OCI-LY1 (cell line): ENCODE measurements around the gene OR7G2.
"Not testable (repeated sequence)": the region's sequence is repeated elsewhere in the genome, so short reads cannot be mapped to it uniquely, and the experiment has no call there.

Source experiments
- H2AFZ ChIP-seq: fragments of 200-600 bp; sonication (generic), shearing (Covaris generic); 2 replicates; pipeline ENCODE4 v1.6.0; 2014; ENCODE audit warnings: antibody characterized with exemption, mild to moderate bottlenecking, low read length
- H3F3A ChIP-seq: fragments of 200-600 bp; sonication (generic), shearing (Covaris generic); 2 replicates; pipeline ENCODE4 v1.6.0; 2014; ENCODE audit warnings: mild to moderate bottlenecking, antibody characterized with exemption, low read length, moderate library complexity; ENCODE audit not compliant: insufficient read depth
- H3K27ac ChIP-seq: fragments of 200-600 bp; sonication (generic); 2 replicates; pipeline ENCODE4 v1.5.1; 2014; ENCODE audit warnings: low read length, mixed run types, mild to moderate bottlenecking, low read depth; ENCODE audit not compliant: poor library complexity, severe bottlenecking
- H3K27me3 ChIP-seq: fragments of 200-600 bp; sonication (generic); 2 replicates; pipeline ENCODE4 v1.6.0; 2014; ENCODE audit warnings: antibody characterized with exemption, mild to moderate bottlenecking, low read length, moderate library complexity; ENCODE audit not compliant: insufficient read depth
- H3K36me3 ChIP-seq: fragments of 200-600 bp; sonication (generic); 2 replicates; pipeline ENCODE4 v1.6.1; 2014; ENCODE audit warnings: mild to moderate bottlenecking, antibody characterized with exemption, low read length, moderate library complexity, mixed read lengths; ENCODE audit not compliant: insufficient read depth
- H3K4me1 ChIP-seq: fragments of 200-600 bp; sonication (generic); 2 replicates; pipeline ENCODE4 v1.5.1; 2014; ENCODE audit warnings: mild to moderate bottlenecking, low read length, moderate library complexity; ENCODE audit not compliant: insufficient read depth, severe bottlenecking
- H3K4me2 ChIP-seq: fragments of 200-600 bp; sonication (generic), shearing (Covaris generic); 2 replicates; pipeline ENCODE4 v1.6.1; 2014; ENCODE audit warnings: low read length
- H3K4me3 ChIP-seq: fragments of 200-600 bp; sonication (generic); 2 replicates; pipeline ENCODE4 v1.5.1; 2014; ENCODE audit warnings: low read length, low read depth, mild to moderate bottlenecking, mixed read lengths; ENCODE audit not compliant: poor library complexity, severe bottlenecking
- H3K79me2 ChIP-seq: fragments of 200-600 bp; shearing (Covaris generic); 2 replicates; pipeline ENCODE4 v1.6.1; 2016; ENCODE audit warnings: mixed run types, low read length, mixed read lengths; ENCODE audit not compliant: insufficient read depth
- H3K9ac ChIP-seq: fragments of 200-600 bp; sonication (generic), shearing (Covaris generic); 2 replicates; pipeline ENCODE4 v1.6.1; 2014; ENCODE audit warnings: mild to moderate bottlenecking, low read length, mixed read lengths
- H3K9me2 ChIP-seq: fragments of 200-600 bp; sonication (generic), shearing (Covaris generic); 2 replicates; pipeline ENCODE4 v1.6.1; 2014; ENCODE audit warnings: low read depth, mild to moderate bottlenecking, low read length, mixed read lengths
- H3K9me3 ChIP-seq: fragments of 200-600 bp; shearing (Covaris generic); 2 replicates; pipeline ENCODE4 v1.6.1; 2014; ENCODE audit warnings: low read length, mixed read lengths
- H4K20me1 ChIP-seq: fragments of 200-600 bp; sonication (generic), shearing (Covaris generic); 2 replicates; pipeline ENCODE4 v1.6.0; 2016; ENCODE audit warnings: mild to moderate bottlenecking, low read length; ENCODE audit not compliant: insufficient read depth
- CTCF ChIP-seq: fragments of 200-600 bp; sonication (generic), shearing (Covaris generic); IDR thresholded peaks from 2 replicates; pipeline ENCODE4 v1.5.1; 2017; ENCODE audit warnings: mild to moderate bottlenecking, antibody characterized with exemption, low read length, moderate library complexity, mixed read lengths
- EZH2 ChIP-seq: fragments of 200-600 bp; sonication (generic), shearing (Covaris generic); IDR thresholded peaks from 2 replicates; pipeline ENCODE4 v1.8.0; 2017; ENCODE audit warnings: borderline replicate concordance, mixed run types, mild to moderate bottlenecking, antibody characterized with exemption, low read length, moderate library complexity, mixed read lengths

Gene OR7G2

DNA sequence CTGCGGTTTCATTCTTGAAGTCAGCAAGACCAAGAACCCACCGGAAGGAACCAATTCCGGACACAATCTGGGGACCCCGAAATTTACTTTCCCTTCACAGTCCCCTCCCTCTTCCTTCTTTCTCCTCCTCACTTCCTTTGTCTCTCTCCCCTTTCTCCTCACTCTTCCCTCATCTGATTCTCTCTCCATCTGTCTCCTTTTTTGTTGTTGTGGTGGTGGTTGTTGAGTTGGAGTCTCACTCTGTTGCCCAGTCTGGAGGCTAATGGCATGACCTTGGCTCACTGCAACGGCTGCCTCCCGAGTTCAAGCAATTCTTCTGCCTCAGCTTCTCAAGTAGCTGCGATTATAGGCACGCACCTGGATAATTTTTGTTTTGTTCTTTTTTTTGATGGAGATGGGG is 53.1 kb downstream of the OR7G2 start:
- Histone ChIP-seq H3K4me3 (no peak overlapping the region), H3K4me1 (no peaks in the 10 kb centered on the region), H3F3A (no peaks in the 10 kb centered on the region), H3K36me3 (no peaks in the 10 kb centered on the region), H2AFZ (no peak overlapping the region), H3K4me2 (no peak overlapping the region), H3K79me2 (no peaks in the 10 kb centered on the region), H3K27ac (no peak overlapping the region), H3K9me2 (no peaks in the 10 kb centered on the region), H3K9me3 (no peaks in the 10 kb centered on the region), H3K27me3 (no peaks in the 10 kb centered on the region), H4K20me1 (no peaks in the 10 kb centered on the region), H3K9ac (no peak overlapping the region)
- TF ChIP-seq CTCF (no peak), EZH2 (no peak)

- H2AFZ ChIP-seq, H3K9me3 ChIP-seq, H3K27ac ChIP-seq, H3K36me3 ChIP-seq, H4K20me1 ChIP-seq, H3F3A ChIP-seq, H3K79me2 ChIP-seq, H3K4me3 ChIP-seq, H3K9me2 ChIP-seq, H3K27me3 ChIP-seq, H3K4me2 ChIP-seq, H3K4me1 ChIP-seq, H3K9ac ChIP-seq: not testable (repeated sequence)
Observed at GRCh38 chr19:9053674-9054073, 53.6 kb downstream of the OR7G2 start.

DNA sequence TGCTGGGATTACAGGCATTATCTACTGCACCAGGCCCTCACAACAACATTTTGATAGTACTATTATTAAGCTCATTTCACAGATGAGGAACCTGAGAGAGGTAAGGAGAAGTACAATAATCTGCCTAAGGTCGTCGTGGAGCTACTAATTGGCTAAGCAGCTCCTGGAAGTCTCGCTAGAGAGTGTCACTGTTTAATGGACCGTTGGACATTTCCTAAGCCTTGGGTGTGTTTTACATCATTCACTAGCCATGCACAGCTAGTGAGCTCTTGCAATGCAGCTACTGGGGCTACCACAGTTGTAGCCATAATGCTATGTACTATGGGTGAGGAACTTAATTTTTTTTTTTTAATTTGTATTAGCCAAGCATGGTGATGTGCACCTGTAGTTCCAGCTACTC is 54.4 kb downstream of the OR7G2 start:
- Histone ChIP-seq H3K27ac (no peak overlapping the region), H3K4me3 (no peak overlapping the region), H3K9ac (no peak overlapping the region), H3K4me2 (no peak overlapping the region), H3K79me2 (no peaks in the 10 kb centered on the region), H2AFZ (no peak overlapping the region), H3K9me3 (no peaks in the 10 kb centered on the region), H3K27me3 (no peaks in the 10 kb centered on the region), H3K36me3 (no peaks in the 10 kb centered on the region), H3K9me2 (no peaks in the 10 kb centered on the region), H3F3A (no peaks in the 10 kb centered on the region), H4K20me1 (no peaks in the 10 kb centered on the region), H3K4me1 (no peaks in the 10 kb centered on the region)
- no peak for TF ChIP-seq CTCF
- no peak for TF ChIP-seq EZH2
